H9 (cell line): ENCODE results near the gene KRTAP12-4. TPM values are rescaled to one million over a fixed set of nuclear protein-coding genes. Genes with fewer than 3 reads are reported as not detected.

Experiments used
- DNase-seq: peaks from one replicate; pipeline ENCODE4 v3.0.0-alpha.2; 2017
- H2AFZ ChIP-seq: one replicate; pipeline ENCODE4 v1.6.1; 2013; ENCODE audit warnings: mild to moderate bottlenecking, low read length, control low read depth, moderate library complexity
- H2AK5ac ChIP-seq: 2 replicates; pipeline ENCODE4 v1.6.1; 2013; ENCODE audit warnings: low read length, control low read depth, mixed read lengths; ENCODE audit not compliant: insufficient read length
- H2BK120ac ChIP-seq: one replicate; pipeline ENCODE4 v1.6.1; 2013; ENCODE audit warnings: low read depth, mild to moderate bottlenecking, low read length, control low read depth, inconsistent platforms; ENCODE audit not compliant: poor library complexity, severe bottlenecking
- H2BK12ac ChIP-seq: 2 replicates; pipeline ENCODE4 v1.6.1; 2013; ENCODE audit warnings: low read length, control low read depth, mixed read lengths, low read depth; ENCODE audit not compliant: insufficient read length
- H2BK15ac ChIP-seq: 2 replicates; pipeline ENCODE4 v1.6.1; 2013; ENCODE audit warnings: low read depth, low read length, control low read depth
- H2BK20ac ChIP-seq: one replicate; pipeline ENCODE4 v1.6.1; 2013; ENCODE audit warnings: low read depth, mild to moderate bottlenecking, low read length, control low read depth, inconsistent platforms; ENCODE audit not compliant: poor library complexity, severe bottlenecking
- H2BK5ac ChIP-seq: 2 replicates; pipeline ENCODE4 v1.6.1; 2013; ENCODE audit warnings: low read length, control low read depth, mixed read lengths; ENCODE audit not compliant: insufficient read length
- H3K14ac ChIP-seq: 2 replicates; pipeline ENCODE4 v1.6.1; 2013; ENCODE audit warnings: low read length, control low read depth; ENCODE audit not compliant: insufficient read depth
- H3K18ac ChIP-seq: 2 replicates; pipeline ENCODE4 v1.6.1; 2013; ENCODE audit warnings: low read depth, mild to moderate bottlenecking, mixed read lengths, low read length, control low read depth; ENCODE audit not compliant: insufficient read length
- H3K23ac ChIP-seq: 2 replicates; pipeline ENCODE4 v1.6.1; 2013; ENCODE audit warnings: low read length, control low read depth, mixed read lengths, low read depth; ENCODE audit not compliant: insufficient read length
- H3K23me2 ChIP-seq: 2 replicates; pipeline ENCODE4 v1.6.1; 2013; ENCODE audit warnings: low read depth, mild to moderate bottlenecking, mixed read lengths, low read length, control low read depth; ENCODE audit not compliant: insufficient read length, poor library complexity, severe bottlenecking
- H3K27ac ChIP-seq: 2 replicates; pipeline ENCODE4 v1.5.1; 2013; ENCODE audit warnings: low read length, control low read depth, mixed read lengths, low read depth; ENCODE audit not compliant: insufficient read length
- H3K27me3 ChIP-seq: 2 replicates; pipeline ENCODE4 v1.6.1; 2013; ENCODE audit warnings: low read length, control low read depth, inconsistent platforms; ENCODE audit not compliant: insufficient read depth
- H3K4ac ChIP-seq: 2 replicates; pipeline ENCODE4 v1.6.1; 2013; ENCODE audit warnings: low read depth, mild to moderate bottlenecking, control low read depth, inconsistent platforms, low read length, moderate library complexity
- H3K4me1 ChIP-seq: 2 replicates; pipeline ENCODE4 v1.6.1; 2013; ENCODE audit warnings: low read length, control low read depth, inconsistent platforms; ENCODE audit not compliant: insufficient read depth
- H3K4me2 ChIP-seq: 2 replicates; pipeline ENCODE4 v1.6.1; 2013; ENCODE audit warnings: low read length, control low read depth, mixed read lengths; ENCODE audit not compliant: insufficient read length, insufficient read depth
- H3K56ac ChIP-seq: 2 replicates; pipeline ENCODE4 v1.6.1; 2013; ENCODE audit warnings: low read depth, mild to moderate bottlenecking, mixed read lengths, low read length, control low read depth; ENCODE audit not compliant: insufficient read length
- H3K79me1 ChIP-seq: 2 replicates; pipeline ENCODE4 v1.6.1; 2013; ENCODE audit warnings: low read depth, mild to moderate bottlenecking, moderate library complexity, low read length, control low read depth, inconsistent platforms; ENCODE audit not compliant: insufficient read depth, poor library complexity, severe bottlenecking
- H3K79me2 ChIP-seq: 2 replicates; pipeline ENCODE4 v1.6.1; 2013; ENCODE audit warnings: low read length, control low read depth, inconsistent platforms; ENCODE audit not compliant: insufficient read depth
- H3K9ac ChIP-seq: 2 replicates; pipeline ENCODE4 v1.6.1; 2013; ENCODE audit warnings: low read length, control low read depth, mixed read lengths; ENCODE audit not compliant: insufficient read length; ENCODE audit errors: extremely low read depth
- H3K9me3 ChIP-seq: one replicate; pipeline ENCODE4 v1.6.1; 2013; ENCODE audit warnings: low read depth, low read length, inconsistent platforms; ENCODE audit not compliant: control insufficient read depth
- H3T11ph ChIP-seq: one replicate; pipeline ENCODE4 v1.6.1; 2013; ENCODE audit warnings: mild to moderate bottlenecking, low read length, control low read depth, inconsistent platforms
- H4K20me1 ChIP-seq: one replicate; pipeline ENCODE4 v1.6.1; 2013; ENCODE audit not compliant: control insufficient read depth, insufficient read length, insufficient read depth
- H4K5ac ChIP-seq: 2 replicates; pipeline ENCODE4 v1.6.1; 2013; ENCODE audit warnings: low read depth, mild to moderate bottlenecking, mixed read lengths, low read length, control low read depth; ENCODE audit not compliant: insufficient read length
- H4K8ac ChIP-seq: replicated peaks from 2 replicates; pipeline ENCODE4 v1.6.1; 2013; ENCODE audit warnings: low read length, control low read depth, mixed read lengths, low read depth; ENCODE audit not compliant: insufficient read length
- H4K91ac ChIP-seq: 2 replicates; pipeline ENCODE4 v1.6.1; 2013; ENCODE audit warnings: low read depth, mild to moderate bottlenecking, moderate library complexity, mixed read lengths, low read length, control low read depth; ENCODE audit not compliant: insufficient read length
- H3K27ac Mint-ChIP-seq, 3 experiments: 2 replicates in 2 of 3; 3 replicates in 1 of 3; pipeline ENCODE4 v1.8.0; 2020 to 2021; ENCODE audit warnings: mixed read lengths in 3 of 3, mild to moderate bottlenecking in 1 of 3, moderate library complexity in 1 of 3
- H3K27me3 Mint-ChIP-seq: 2 replicates; pipeline ENCODE4 v1.8.0; 2021; ENCODE audit warnings: low read depth, mild to moderate bottlenecking, moderate library complexity, mixed read lengths
- H3K36me3 Mint-ChIP-seq, 3 experiments: 2 replicates in 2 of 3; 3 replicates in 1 of 3; pipeline ENCODE4 v1.8.0; 2020 to 2021; ENCODE audit warnings: low read depth in 3 of 3, mixed read lengths in 3 of 3; ENCODE audit not compliant: insufficient read depth in 1 of 3
- H3K4me1 Mint-ChIP-seq, 2 experiments: 2 replicates each; pipeline ENCODE4 v1.8.0; 2020; ENCODE audit warnings: mixed read lengths in 2 of 2
- H3K4me3 Mint-ChIP-seq, 2 experiments: 2 replicates in 1 of 2; 3 replicates in 1 of 2; pipeline ENCODE4 v1.8.0; 2020 to 2021; ENCODE audit warnings: mild to moderate bottlenecking in 2 of 2, mixed read lengths in 2 of 2, moderate library complexity in 1 of 2
- H3K9me3 Mint-ChIP-seq, 2 experiments: 2 replicates in 1 of 2; 3 replicates in 1 of 2; pipeline ENCODE4 v1.8.0; 2020; ENCODE audit warnings: mild to moderate bottlenecking in 2 of 2, mixed read lengths in 2 of 2, moderate library complexity in 1 of 2
- WGBS: extraction: QIAGEN DNeasy Blood & Tissue Kit; methylation state at CpG from one replicate; pipeline ENCODE4 v1.1.7; 2013; ENCODE audit warnings: missing lambda C conversion rate, low lambda C conversion rate, mixed read lengths; ENCODE audit not compliant: insufficient read length; ENCODE audit errors: extremely low coverage; 5-methylcytosine and 5-hydroxymethylcytosine counted together
- total RNA-seq: library from RNA; stranded (reverse); gene quantifications from 2 replicates; pipeline ENCODE4 v1.2.1, GENCODE V29; 2021
- TF ChIP-seq, protein P1 (sequence below): fragments of 200-600 bp; sonication (generic); conservative IDR thresholded peaks from 3 replicates; pipeline ENCODE4 v1.8.0; 2021; ENCODE audit warnings: antibody characterized with exemption, mild to moderate bottlenecking

KRTAP12-4 gene
- total RNA-seq, 1 experiment from 2014 or later: not detected

DNA sequence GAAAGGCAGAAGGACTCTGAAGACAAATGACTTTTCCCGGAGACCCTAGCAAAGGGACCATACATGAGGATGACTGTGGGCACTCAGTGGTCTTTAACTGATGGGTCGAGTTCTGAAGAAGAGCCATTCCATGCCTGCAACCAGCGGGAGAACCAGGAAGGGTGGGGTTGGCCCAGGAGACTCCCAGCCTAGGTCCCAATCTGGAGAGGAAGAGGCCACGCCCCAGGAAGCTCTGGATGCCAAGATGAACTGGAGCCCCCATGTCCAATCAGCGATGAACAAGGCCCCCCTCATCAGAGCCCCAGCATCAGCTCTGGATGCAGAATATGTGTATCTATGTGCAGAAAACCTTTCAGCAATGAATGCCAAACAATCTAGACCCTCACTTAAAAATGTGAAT, 13.7 kb downstream of the KRTAP12-4 start:
- H3K4me2 ChIP-seq: no peak overlapping the region
- H4K5ac ChIP-seq: no peak overlapping the region
- H3K56ac ChIP-seq: no peak overlapping the region
- no peaks in the 10 kb centered on the region for H3K9me3 ChIP-seq
- no peak overlapping the region for H2BK15ac ChIP-seq
- H3K79me2 ChIP-seq: no peaks in the 10 kb centered on the region
- TF ChIP-seq, protein P1, sequence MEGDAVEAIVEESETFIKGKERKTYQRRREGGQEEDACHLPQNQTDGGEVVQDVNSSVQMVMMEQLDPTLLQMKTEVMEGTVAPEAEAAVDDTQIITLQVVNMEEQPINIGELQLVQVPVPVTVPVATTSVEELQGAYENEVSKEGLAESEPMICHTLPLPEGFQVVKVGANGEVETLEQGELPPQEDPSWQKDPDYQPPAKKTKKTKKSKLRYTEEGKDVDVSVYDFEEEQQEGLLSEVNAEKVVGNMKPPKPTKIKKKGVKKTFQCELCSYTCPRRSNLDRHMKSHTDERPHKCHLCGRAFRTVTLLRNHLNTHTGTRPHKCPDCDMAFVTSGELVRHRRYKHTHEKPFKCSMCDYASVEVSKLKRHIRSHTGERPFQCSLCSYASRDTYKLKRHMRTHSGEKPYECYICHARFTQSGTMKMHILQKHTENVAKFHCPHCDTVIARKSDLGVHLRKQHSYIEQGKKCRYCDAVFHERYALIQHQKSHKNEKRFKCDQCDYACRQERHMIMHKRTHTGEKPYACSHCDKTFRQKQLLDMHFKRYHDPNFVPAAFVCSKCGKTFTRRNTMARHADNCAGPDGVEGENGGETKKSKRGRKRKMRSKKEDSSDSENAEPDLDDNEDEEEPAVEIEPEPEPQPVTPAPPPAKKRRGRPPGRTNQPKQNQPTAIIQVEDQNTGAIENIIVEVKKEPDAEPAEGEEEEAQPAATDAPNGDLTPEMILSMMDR: no peak
- H4K8ac ChIP-seq: no peak overlapping the region
- Mint-ChIP-seq H3K27ac (no peak overlapping the region), H3K27me3 (peaks cover 11% of the 10 kb centered on the region), H3K9me3 (peaks cover 22% of the 10 kb centered on the region in 2 experiments), H3K4me1 (peaks cover 9 to 11% of the 10 kb centered on the region in 2 experiments), H3K4me3 (no peak overlapping the region), H3K36me3 (peaks cover 7 to 20% (median 13%) of the 10 kb centered on the region in 3 experiments)
- no peak overlapping the region for H4K91ac ChIP-seq
- H3K23ac ChIP-seq: no peak overlapping the region
- no peak overlapping the region for H3K4ac ChIP-seq
- no peak overlapping the region for H2BK120ac ChIP-seq
- H3K4me1 ChIP-seq: no peaks in the 10 kb centered on the region
- DNase-seq: no peak
- H4K20me1 ChIP-seq: no peaks in the 10 kb centered on the region
- no peak overlapping the region for H3K14ac ChIP-seq
- no peak overlapping the region for H2BK12ac ChIP-seq
- H2AFZ ChIP-seq: no peak overlapping the region
- H2BK5ac ChIP-seq: no peak overlapping the region
- H2AK5ac ChIP-seq: no peak overlapping the region
- no peaks in the 10 kb centered on the region for H3K23me2 ChIP-seq
- H3K27ac ChIP-seq: no peak overlapping the region
- no peaks in the 10 kb centered on the region for H3K27me3 ChIP-seq
- no peak overlapping the region for H2BK20ac ChIP-seq
- no peak overlapping the region for H3K18ac ChIP-seq
- H3K79me1 ChIP-seq: no peaks in the 10 kb centered on the region
- no peak overlapping the region for H3T11ph ChIP-seq
- no peak overlapping the region for H3K9ac ChIP-seq
- no CpG with 5 or more reads among the region's 5 CpGs for WGBS
